ENCODE data around the gene SH3PXD2A.
"Not testable (repeated sequence)": the region's sequence is repeated elsewhere in the genome, so short reads cannot be mapped to it uniquely, and the experiment has no call there.

The SH3PXD2A gene

DNA sequence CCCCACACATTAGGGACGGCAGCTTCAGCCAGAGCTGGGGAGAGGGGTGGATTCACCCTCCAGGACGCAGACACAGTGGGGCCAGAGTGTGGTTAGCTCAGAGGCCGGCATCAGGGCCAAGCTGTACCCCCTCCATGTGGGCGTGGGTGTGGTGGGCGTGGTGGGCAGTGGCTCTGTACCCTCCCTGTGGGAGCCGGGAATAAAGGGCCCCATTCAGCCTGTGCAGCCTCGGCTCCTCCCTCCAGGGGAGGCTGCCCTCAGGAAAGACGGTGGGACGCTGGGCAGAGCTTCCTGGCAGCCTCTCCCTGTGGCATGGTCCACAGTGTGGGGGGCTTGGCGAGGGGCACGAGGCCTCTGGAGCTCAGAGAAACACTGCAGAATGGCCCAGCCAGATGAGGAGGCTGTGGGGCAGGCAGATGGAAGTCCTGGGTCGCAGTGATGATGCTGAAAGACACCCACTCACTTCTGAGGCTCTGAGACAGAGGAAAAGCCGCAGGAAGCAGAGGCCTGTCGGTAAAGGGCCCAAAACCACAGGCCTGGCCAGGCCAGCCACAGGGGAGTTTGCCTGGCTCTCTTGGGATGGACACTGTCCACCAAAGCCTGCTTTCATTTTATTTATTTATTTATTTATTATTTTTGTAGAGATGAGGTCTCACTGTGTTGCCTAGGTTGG is 108.0 kb downstream of the SH3PXD2A start:
- DNase-seq (ENCODE audit: low read depth) = no peak

- DNase-seq (ENCODE audit: low read depth) = no peak
These were observed 108.8 kb downstream of the SH3PXD2A start for GRCh38 chr10:103746598-103746997.

DNA sequence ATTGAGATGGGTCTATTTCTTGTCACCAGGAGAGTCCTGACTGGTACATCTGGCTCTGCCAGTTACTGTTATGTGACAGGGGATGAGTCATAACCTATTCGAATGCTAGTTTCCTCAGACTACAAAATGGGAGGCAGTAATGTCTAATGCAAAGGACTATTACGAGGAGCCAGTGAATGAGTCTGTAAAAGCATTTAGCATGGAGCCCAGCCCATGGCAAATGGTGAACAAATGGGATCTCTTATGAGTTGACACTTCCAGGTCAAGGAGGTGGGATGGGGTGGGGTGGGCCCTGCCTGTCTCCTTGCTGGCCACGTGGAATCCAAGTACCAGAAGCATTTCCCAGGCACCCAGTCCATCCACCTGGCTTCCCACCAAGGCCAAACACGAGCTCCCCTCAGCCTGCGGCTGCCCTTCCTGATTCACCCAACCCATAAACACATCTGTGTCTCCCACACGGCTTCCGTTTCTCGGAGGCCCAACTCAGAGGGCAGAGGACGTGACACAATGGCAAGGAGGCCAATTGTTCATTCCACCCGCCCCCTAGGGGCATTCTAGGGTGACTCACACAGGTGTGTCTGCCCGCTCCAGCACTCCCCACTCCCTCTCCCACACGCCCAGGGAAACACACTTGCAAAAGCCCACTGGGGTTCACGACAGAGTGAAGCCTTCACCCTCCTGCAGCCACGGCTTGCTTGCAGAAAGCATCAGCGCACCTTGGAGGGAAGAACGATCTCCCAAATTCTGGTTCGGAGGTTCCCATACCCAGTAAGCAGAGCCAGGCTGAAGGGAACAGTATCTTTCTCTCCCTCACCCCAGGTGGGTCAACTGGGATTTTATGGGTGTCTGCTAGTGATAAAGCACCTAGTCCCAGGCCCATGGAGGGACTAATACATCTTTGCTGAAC is 109.8 kb downstream of the SH3PXD2A start:
- no peak for DNase-seq (ENCODE audit: low read depth)

GRCh38 chr10:103742824-103743223 is 112.6 kb downstream of the SH3PXD2A start:
- no peak for DNase-seq (ENCODE audit: low read depth)

- no peak for DNase-seq (ENCODE audit: low read depth)
These were observed 114.8 kb downstream of the SH3PXD2A start for GRCh38 chr10:103740611-103741010.

- peak; percentile 93 for DNase-seq (ENCODE audit: low read depth)
These were observed 116.2 kb downstream of the SH3PXD2A start for GRCh38 chr10:103739039-103739764.

DNA sequence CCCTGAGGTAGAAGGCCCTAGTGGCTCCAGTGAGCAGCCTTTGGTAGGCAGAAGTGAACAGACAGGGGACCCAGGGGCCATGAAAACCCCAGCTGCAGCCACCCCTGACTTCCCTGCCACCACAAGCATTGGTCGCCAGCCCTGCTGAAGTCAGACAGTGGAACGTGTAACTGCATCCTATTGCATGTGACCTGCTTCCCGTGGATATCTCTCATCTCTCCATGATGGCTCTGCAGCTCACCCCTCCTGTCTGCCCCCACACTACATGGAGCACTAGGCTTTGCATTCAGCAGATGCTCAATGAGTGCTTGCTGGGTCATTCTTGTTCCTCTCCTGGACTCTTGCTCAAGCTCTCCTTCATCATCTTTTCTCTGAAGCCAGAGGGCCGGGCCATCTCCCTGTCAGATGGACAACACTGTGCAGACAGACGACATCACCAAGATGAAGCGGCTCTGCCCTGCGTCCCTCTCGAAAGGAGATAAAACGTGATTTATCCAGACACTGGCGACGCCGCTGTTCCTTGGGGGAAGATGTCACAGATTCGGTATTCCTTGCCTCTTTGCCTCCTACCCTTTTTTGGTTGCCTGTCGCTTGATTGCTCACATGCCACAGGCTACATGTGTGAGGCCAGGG is 117.5 kb downstream of the SH3PXD2A start:
- DNase-seq (ENCODE audit: low read depth) = no peak

DNA sequence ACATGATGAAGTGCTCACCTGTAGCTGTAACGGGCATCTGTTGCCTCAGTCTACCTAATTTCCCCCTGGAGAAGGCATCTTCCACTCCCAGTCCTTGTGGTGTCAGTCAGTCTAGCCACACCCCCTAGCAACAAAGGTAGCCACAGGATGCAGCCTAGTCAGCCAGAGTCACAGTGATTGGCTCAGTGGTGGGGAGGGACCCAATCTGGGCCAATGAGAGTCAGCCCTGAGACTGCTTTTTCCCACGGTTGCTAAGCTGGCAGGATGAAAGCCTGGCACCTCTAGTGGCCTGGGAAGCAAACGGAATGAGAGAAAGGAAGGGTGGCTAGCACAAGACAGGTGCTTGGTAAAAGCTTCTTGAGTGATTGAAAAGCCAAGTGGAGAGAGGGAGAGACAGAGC is 118.6 kb downstream of the SH3PXD2A start:
- DNase-seq (ENCODE audit: low read depth) = no peak

- no peak for DNase-seq (ENCODE audit: low read depth)
These were observed 119.3 kb downstream of the SH3PXD2A start for GRCh38 chr10:103736044-103736443.

DNA sequence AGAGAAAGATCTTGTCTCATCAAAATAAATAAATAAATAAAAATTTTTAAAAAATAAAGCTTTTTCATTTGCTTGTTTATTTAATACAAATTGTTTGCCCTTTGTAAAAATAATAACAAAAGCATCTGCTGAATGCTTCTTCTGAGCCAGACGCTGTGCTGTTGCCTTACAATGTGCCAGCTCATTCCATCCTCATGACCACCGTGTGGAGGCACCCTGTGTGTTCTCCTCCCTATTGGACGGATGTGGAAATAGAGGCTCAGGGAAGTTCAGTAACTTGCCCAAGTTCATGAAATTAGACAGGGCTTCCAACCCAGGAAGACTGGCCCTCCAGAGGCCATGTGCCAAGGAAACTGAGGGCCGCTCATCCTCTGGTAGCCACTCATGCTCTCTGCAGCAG is 120.6 kb downstream of the SH3PXD2A start:
- no peak for DNase-seq (ENCODE audit: low read depth)

GRCh38 chr10:103733045-103733419 is 122.3 kb downstream of the SH3PXD2A start:
- no peak for DNase-seq (ENCODE audit: low read depth)

DNA sequence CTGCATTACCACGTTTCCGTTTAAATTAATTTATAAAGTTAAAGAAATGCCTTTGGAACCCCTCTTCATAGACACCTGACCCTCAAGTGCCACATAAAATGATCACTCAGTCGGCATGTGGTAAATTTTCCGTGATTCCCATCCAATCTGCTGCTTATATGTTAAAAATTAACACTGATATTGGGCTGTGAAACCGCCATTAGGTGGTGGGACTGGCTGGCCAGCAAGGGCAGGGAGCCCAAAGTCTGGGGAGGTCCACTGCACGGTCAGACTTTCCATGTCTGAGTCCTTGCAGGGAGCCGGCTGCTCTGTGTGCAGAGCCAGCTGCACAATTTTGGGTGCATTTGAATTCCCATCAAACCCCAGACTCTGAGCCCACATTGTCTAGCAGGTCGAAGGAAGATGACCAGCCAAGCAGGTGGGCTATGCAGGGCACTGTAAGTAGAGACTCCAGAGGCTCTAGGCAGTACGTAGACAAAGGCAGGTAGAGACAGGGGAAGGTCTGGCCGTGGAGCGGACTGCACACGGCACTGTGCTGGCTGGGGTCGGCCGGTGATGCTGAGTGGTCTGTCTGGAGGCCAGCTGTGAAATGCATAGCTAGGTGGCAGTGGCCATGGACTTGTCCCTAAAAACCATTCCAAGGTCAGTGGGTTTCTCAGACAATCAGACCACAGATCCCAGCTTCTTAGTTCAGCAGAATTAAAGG is 122.9 kb downstream of the SH3PXD2A start:
- no peak for DNase-seq (ENCODE audit: low read depth)

- no peak for DNase-seq (ENCODE audit: low read depth)
These were observed 123.6 kb downstream of the SH3PXD2A start for GRCh38 chr10:103731609-103732270.

- not testable (repeated sequence) for DNase-seq (ENCODE audit: low read depth)
These were observed 124.3 kb downstream of the SH3PXD2A start for GRCh38 chr10:103731026-103731425.

DNA sequence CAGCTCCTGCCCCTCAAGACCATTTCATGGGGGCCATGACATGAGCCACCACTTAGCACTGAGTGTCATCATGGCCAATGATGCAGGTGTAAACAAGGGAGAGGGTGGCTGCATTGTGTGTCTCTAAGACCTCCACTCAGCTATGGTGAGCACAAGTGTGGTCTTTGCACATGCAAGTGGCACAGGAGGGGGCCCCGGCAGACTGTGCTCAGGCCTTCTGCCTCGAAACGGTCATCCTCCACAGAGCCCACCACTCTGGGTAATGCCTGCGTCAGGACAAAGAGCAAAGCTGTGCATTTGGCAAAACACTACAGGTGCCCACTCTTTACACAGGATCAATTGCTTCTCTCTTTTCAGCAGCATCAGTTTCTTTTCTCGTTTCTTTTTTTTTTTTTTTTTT is 125.5 kb downstream of the SH3PXD2A start:
- DNase-seq (ENCODE audit: low read depth) = no peak

DNA sequence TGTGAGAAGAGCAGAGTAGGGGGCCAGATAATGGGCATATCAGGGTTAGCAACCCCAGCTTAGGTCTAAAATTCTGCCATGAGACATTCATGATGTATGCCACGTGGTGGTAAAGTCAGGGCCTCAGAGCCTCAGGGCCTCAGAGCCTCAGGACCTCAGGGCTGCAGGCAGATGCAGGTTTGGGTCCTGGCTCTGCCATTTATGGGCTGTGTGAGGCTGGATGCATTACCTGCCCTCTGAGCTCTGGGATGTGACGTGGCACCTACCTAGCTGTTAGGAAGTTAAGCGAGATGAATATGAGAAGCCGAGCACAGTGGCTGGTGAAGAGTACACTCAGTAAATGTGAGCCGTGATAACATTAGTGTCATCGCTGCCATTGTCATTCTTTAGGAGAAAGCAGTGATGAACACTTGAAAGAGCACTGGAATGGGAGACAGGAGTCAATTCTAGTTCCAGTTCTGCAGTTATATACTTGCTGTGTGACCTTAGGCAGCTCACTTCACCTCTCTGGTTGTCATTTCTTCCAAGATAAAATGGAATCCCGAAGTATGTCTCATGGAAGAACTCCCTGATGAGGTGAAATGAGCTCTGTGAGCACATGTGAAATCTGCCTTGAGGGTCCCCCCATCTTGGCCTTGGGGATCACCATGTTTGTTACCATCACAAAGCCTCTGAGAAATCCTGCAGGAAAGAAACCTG is 127.2 kb downstream of the SH3PXD2A start:
- DNase-seq (ENCODE audit: low read depth) = no peak

DNA sequence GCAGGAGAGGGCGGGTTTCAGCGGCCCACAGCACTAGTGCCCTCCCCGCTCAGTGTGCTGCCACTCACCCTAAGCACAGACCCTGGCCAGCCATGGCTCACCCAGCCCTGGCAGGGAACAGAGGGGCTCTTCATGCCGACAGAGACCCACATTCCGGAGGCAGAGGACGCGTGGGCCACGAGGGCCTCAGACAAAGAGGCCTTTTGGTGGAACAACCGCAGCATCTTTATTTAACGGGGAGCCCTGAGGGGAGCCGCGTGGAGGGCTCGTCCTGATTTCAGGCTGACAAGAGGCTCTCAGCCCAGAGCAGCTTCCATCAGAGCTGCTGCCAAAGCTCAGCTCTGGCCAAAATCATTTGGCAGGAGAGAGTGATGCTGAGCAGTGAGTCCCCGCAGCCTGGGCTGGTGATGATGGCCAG is 127.8 kb downstream of the SH3PXD2A start:
- no peak for DNase-seq (ENCODE audit: low read depth)

GRCh38 chr10:103726637-103727036 is 128.7 kb downstream of the SH3PXD2A start:
- DNase-seq (ENCODE audit: low read depth) = no peak

- DNase-seq (ENCODE audit: low read depth) = no peak
These were observed 130.1 kb downstream of the SH3PXD2A start for GRCh38 chr10:103725242-103725641.

DNA sequence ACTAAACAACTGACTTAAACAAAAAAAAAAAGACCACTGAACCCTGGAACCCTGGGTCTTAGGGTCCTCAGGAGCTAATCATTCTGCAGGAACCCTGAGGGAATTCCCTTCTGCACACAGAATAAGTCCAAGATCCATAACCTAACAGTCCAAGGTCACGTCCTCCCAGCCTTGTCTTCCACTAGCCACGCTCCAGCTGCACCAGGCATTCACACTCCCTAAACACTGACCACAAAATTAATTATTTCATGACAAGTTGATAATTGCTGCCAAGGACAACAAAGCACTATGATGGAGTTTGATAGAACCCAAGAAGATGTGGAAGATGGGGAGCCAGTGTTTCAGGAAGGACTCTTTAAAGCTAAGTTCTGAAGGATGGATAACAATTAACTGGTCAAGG is 130.6 kb downstream of the SH3PXD2A start:
- no peak for DNase-seq (ENCODE audit: low read depth)
